H9 (cell line): ENCODE results near the gene NOL9. TPM values are rescaled to one million over a fixed set of nuclear protein-coding genes. Genes with fewer than 3 reads are reported as not detected.

Source experiments
- DNase-seq: peaks from one replicate; pipeline ENCODE4 v3.0.0-alpha.2; 2017
- H2AFZ ChIP-seq: one replicate; pipeline ENCODE4 v1.6.1; 2013; ENCODE audit warnings: mild to moderate bottlenecking, low read length, control low read depth, moderate library complexity
- H2AK5ac ChIP-seq: 2 replicates; pipeline ENCODE4 v1.6.1; 2013; ENCODE audit warnings: low read length, control low read depth, mixed read lengths; ENCODE audit not compliant: insufficient read length
- H2BK120ac ChIP-seq: one replicate; pipeline ENCODE4 v1.6.1; 2013; ENCODE audit warnings: low read depth, mild to moderate bottlenecking, low read length, control low read depth, inconsistent platforms; ENCODE audit not compliant: poor library complexity, severe bottlenecking
- H2BK12ac ChIP-seq: 2 replicates; pipeline ENCODE4 v1.6.1; 2013; ENCODE audit warnings: low read length, control low read depth, mixed read lengths, low read depth; ENCODE audit not compliant: insufficient read length
- H2BK15ac ChIP-seq: 2 replicates; pipeline ENCODE4 v1.6.1; 2013; ENCODE audit warnings: low read depth, low read length, control low read depth
- H2BK20ac ChIP-seq: one replicate; pipeline ENCODE4 v1.6.1; 2013; ENCODE audit warnings: low read depth, mild to moderate bottlenecking, low read length, control low read depth, inconsistent platforms; ENCODE audit not compliant: poor library complexity, severe bottlenecking
- H2BK5ac ChIP-seq: 2 replicates; pipeline ENCODE4 v1.6.1; 2013; ENCODE audit warnings: low read length, control low read depth, mixed read lengths; ENCODE audit not compliant: insufficient read length
- H3K14ac ChIP-seq: 2 replicates; pipeline ENCODE4 v1.6.1; 2013; ENCODE audit warnings: low read length, control low read depth; ENCODE audit not compliant: insufficient read depth
- H3K18ac ChIP-seq: 2 replicates; pipeline ENCODE4 v1.6.1; 2013; ENCODE audit warnings: low read depth, mild to moderate bottlenecking, mixed read lengths, low read length, control low read depth; ENCODE audit not compliant: insufficient read length
- H3K23ac ChIP-seq: 2 replicates; pipeline ENCODE4 v1.6.1; 2013; ENCODE audit warnings: low read length, control low read depth, mixed read lengths, low read depth; ENCODE audit not compliant: insufficient read length
- H3K23me2 ChIP-seq: 2 replicates; pipeline ENCODE4 v1.6.1; 2013; ENCODE audit warnings: low read depth, mild to moderate bottlenecking, mixed read lengths, low read length, control low read depth; ENCODE audit not compliant: insufficient read length, poor library complexity, severe bottlenecking
- H3K27ac ChIP-seq: 2 replicates; pipeline ENCODE4 v1.5.1; 2013; ENCODE audit warnings: low read length, control low read depth, mixed read lengths, low read depth; ENCODE audit not compliant: insufficient read length
- H3K27me3 ChIP-seq: 2 replicates; pipeline ENCODE4 v1.6.1; 2013; ENCODE audit warnings: low read length, control low read depth, inconsistent platforms; ENCODE audit not compliant: insufficient read depth
- H3K4ac ChIP-seq: 2 replicates; pipeline ENCODE4 v1.6.1; 2013; ENCODE audit warnings: low read depth, mild to moderate bottlenecking, control low read depth, inconsistent platforms, low read length, moderate library complexity
- H3K4me1 ChIP-seq: 2 replicates; pipeline ENCODE4 v1.6.1; 2013; ENCODE audit warnings: low read length, control low read depth, inconsistent platforms; ENCODE audit not compliant: insufficient read depth
- H3K4me2 ChIP-seq: 2 replicates; pipeline ENCODE4 v1.6.1; 2013; ENCODE audit warnings: low read length, control low read depth, mixed read lengths; ENCODE audit not compliant: insufficient read length, insufficient read depth
- H3K56ac ChIP-seq: 2 replicates; pipeline ENCODE4 v1.6.1; 2013; ENCODE audit warnings: low read depth, mild to moderate bottlenecking, mixed read lengths, low read length, control low read depth; ENCODE audit not compliant: insufficient read length
- H3K79me1 ChIP-seq: 2 replicates; pipeline ENCODE4 v1.6.1; 2013; ENCODE audit warnings: low read depth, mild to moderate bottlenecking, moderate library complexity, low read length, control low read depth, inconsistent platforms; ENCODE audit not compliant: insufficient read depth, poor library complexity, severe bottlenecking
- H3K79me2 ChIP-seq: 2 replicates; pipeline ENCODE4 v1.6.1; 2013; ENCODE audit warnings: low read length, control low read depth, inconsistent platforms; ENCODE audit not compliant: insufficient read depth
- H3K9ac ChIP-seq: 2 replicates; pipeline ENCODE4 v1.6.1; 2013; ENCODE audit warnings: low read length, control low read depth, mixed read lengths; ENCODE audit not compliant: insufficient read length; ENCODE audit errors: extremely low read depth
- H3K9me3 ChIP-seq: one replicate; pipeline ENCODE4 v1.6.1; 2013; ENCODE audit warnings: low read depth, low read length, inconsistent platforms; ENCODE audit not compliant: control insufficient read depth
- H3T11ph ChIP-seq: one replicate; pipeline ENCODE4 v1.6.1; 2013; ENCODE audit warnings: mild to moderate bottlenecking, low read length, control low read depth, inconsistent platforms
- H4K20me1 ChIP-seq: one replicate; pipeline ENCODE4 v1.6.1; 2013; ENCODE audit not compliant: control insufficient read depth, insufficient read length, insufficient read depth
- H4K5ac ChIP-seq: 2 replicates; pipeline ENCODE4 v1.6.1; 2013; ENCODE audit warnings: low read depth, mild to moderate bottlenecking, mixed read lengths, low read length, control low read depth; ENCODE audit not compliant: insufficient read length
- H4K8ac ChIP-seq: replicated peaks from 2 replicates; pipeline ENCODE4 v1.6.1; 2013; ENCODE audit warnings: low read length, control low read depth, mixed read lengths, low read depth; ENCODE audit not compliant: insufficient read length
- H4K91ac ChIP-seq: 2 replicates; pipeline ENCODE4 v1.6.1; 2013; ENCODE audit warnings: low read depth, mild to moderate bottlenecking, moderate library complexity, mixed read lengths, low read length, control low read depth; ENCODE audit not compliant: insufficient read length
- H3K27ac Mint-ChIP-seq, 3 experiments: 2 replicates in 2 of 3; 3 replicates in 1 of 3; pipeline ENCODE4 v1.8.0; 2020 to 2021; ENCODE audit warnings: mixed read lengths in 3 of 3, mild to moderate bottlenecking in 1 of 3, moderate library complexity in 1 of 3
- H3K27me3 Mint-ChIP-seq: 2 replicates; pipeline ENCODE4 v1.8.0; 2021; ENCODE audit warnings: low read depth, mild to moderate bottlenecking, moderate library complexity, mixed read lengths
- H3K36me3 Mint-ChIP-seq, 3 experiments: 2 replicates in 2 of 3; 3 replicates in 1 of 3; pipeline ENCODE4 v1.8.0; 2020 to 2021; ENCODE audit warnings: low read depth in 3 of 3, mixed read lengths in 3 of 3; ENCODE audit not compliant: insufficient read depth in 1 of 3
- H3K4me1 Mint-ChIP-seq, 2 experiments: 2 replicates each; pipeline ENCODE4 v1.8.0; 2020; ENCODE audit warnings: mixed read lengths in 2 of 2
- H3K4me3 Mint-ChIP-seq, 2 experiments: 2 replicates in 1 of 2; 3 replicates in 1 of 2; pipeline ENCODE4 v1.8.0; 2020 to 2021; ENCODE audit warnings: mild to moderate bottlenecking in 2 of 2, mixed read lengths in 2 of 2, moderate library complexity in 1 of 2
- H3K9me3 Mint-ChIP-seq, 2 experiments: 2 replicates in 1 of 2; 3 replicates in 1 of 2; pipeline ENCODE4 v1.8.0; 2020; ENCODE audit warnings: mild to moderate bottlenecking in 2 of 2, mixed read lengths in 2 of 2, moderate library complexity in 1 of 2
- WGBS: extraction: QIAGEN DNeasy Blood & Tissue Kit; methylation state at CpG from one replicate; pipeline ENCODE4 v1.1.7; 2013; ENCODE audit warnings: missing lambda C conversion rate, low lambda C conversion rate, mixed read lengths; ENCODE audit not compliant: insufficient read length; ENCODE audit errors: extremely low coverage; 5-methylcytosine and 5-hydroxymethylcytosine counted together
- total RNA-seq: library from RNA; stranded (reverse); gene quantifications from 2 replicates; pipeline ENCODE4 v1.2.1, GENCODE V29; 2021
- TF ChIP-seq, protein P1 (sequence below): fragments of 200-600 bp; sonication (generic); conservative IDR thresholded peaks from 3 replicates; pipeline ENCODE4 v1.8.0; 2021; ENCODE audit warnings: antibody characterized with exemption, mild to moderate bottlenecking

Gene NOL9
- total RNA-seq, 1 experiment from 2014 or later: 50.4 TPM

DNA sequence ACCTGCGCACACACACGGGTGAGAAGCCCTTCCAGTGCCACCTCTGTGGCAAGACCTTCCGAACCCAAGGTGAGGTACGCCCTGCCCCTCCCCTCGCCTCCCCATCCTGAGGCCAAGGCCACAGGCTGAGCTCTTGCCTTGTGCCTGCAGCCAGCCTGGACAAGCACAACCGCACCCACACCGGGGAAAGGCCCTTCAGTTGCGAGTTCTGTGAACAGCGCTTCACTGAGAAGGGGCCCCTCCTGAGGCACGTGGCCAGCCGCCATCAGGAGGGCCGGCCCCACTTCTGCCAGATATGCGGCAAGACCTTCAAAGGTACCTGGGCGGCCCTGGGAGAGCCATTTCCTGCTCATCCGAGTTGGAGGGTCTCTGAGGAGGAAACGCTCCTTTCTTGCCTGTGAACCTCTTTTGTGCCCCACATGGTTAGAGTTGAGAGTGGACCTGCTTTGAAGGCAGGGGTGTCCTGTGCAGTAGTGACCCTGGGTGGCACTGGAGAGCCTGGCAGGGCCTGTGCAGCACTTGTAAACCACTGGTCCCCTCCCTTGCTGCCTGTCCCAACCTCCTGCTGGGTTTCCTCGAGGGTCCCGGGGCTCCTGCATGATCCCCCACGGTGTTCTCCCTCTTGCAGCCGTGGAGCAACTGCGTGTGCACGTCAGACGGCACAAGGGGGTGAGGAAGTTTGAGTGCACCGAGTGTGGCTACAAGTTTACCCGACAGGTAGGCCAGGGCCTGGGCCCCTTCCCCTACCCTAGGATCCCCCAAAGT, 34.0 kb upstream of the NOL9 start:
- Mint-ChIP-seq H3K27ac (peak overlapping the region in 1 of 3 experiments; percentile 77; a peak in 2 of 7 replicates), H3K4me1 (peaks cover 0 to 3% of the 10 kb centered on the region in 2 experiments; a peak in 1 of 4 replicates), H3K36me3 (peaks cover 9 to 37% (median 36%) of the 10 kb centered on the region in 3 experiments; a peak in 6 of 7 replicates), H3K4me3 (no peak overlapping the region), H3K27me3 (no peaks in the 10 kb centered on the region), H3K9me3 (no peaks in the 10 kb centered on the region)
- DNase-seq: no peak
- no peak overlapping the region for H4K5ac ChIP-seq
- no peaks in the 10 kb centered on the region for H3K79me1 ChIP-seq
- no peak overlapping the region for H3T11ph ChIP-seq
- no CpG with 5 or more reads among the region's 25 CpGs for WGBS
- H3K4me2 ChIP-seq: no peak overlapping the region
- no peak overlapping the region for H2BK120ac ChIP-seq
- no peaks in the 10 kb centered on the region for H3K4me1 ChIP-seq
- no peaks in the 10 kb centered on the region for H3K27me3 ChIP-seq
- no peak overlapping the region for H2AK5ac ChIP-seq
- H2AFZ ChIP-seq: no peak overlapping the region
- no peak overlapping the region for H2BK5ac ChIP-seq
- no peak overlapping the region for H4K91ac ChIP-seq
- no peak overlapping the region for H3K27ac ChIP-seq
- no peak overlapping the region for H2BK20ac ChIP-seq
- no peak overlapping the region for H2BK12ac ChIP-seq
- H3K9me3 ChIP-seq: no peaks in the 10 kb centered on the region
- no peak overlapping the region for H3K56ac ChIP-seq
- TF ChIP-seq, protein P1, sequence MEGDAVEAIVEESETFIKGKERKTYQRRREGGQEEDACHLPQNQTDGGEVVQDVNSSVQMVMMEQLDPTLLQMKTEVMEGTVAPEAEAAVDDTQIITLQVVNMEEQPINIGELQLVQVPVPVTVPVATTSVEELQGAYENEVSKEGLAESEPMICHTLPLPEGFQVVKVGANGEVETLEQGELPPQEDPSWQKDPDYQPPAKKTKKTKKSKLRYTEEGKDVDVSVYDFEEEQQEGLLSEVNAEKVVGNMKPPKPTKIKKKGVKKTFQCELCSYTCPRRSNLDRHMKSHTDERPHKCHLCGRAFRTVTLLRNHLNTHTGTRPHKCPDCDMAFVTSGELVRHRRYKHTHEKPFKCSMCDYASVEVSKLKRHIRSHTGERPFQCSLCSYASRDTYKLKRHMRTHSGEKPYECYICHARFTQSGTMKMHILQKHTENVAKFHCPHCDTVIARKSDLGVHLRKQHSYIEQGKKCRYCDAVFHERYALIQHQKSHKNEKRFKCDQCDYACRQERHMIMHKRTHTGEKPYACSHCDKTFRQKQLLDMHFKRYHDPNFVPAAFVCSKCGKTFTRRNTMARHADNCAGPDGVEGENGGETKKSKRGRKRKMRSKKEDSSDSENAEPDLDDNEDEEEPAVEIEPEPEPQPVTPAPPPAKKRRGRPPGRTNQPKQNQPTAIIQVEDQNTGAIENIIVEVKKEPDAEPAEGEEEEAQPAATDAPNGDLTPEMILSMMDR: no peak
- H4K20me1 ChIP-seq: no peaks in the 10 kb centered on the region
- no peak overlapping the region for H3K4ac ChIP-seq
- no peak overlapping the region for H3K18ac ChIP-seq
- no peak overlapping the region for H3K14ac ChIP-seq
- no peak overlapping the region for H3K23ac ChIP-seq
- no peak overlapping the region for H4K8ac ChIP-seq
- no peaks in the 10 kb centered on the region for H3K23me2 ChIP-seq
- no peak overlapping the region for H2BK15ac ChIP-seq
- H3K79me2 ChIP-seq: no peaks in the 10 kb centered on the region
- no peak overlapping the region for H3K9ac ChIP-seq
